GM18867 (cell line): ENCODE results near the gene FAM111A.
"Not testable (repeated sequence)": the region's sequence is repeated elsewhere in the genome, so short reads cannot be mapped to it uniquely, and the experiment has no call there.

Experiments
- ATAC-seq: cut with Tn5 transposase; IDR thresholded peaks from one replicate; pipeline ENCODE4 v1.9.1; 2021; ENCODE audit warnings: mild to moderate bottlenecking, moderate library complexity; ENCODE audit not compliant: unreplicated experiment

FAM111A gene

GRCh38 chr11:59142530-59143507 lies at the start of gene FAM111A:
FAM111A (plus strand) TSS chr11:59142856; CDS start chr11:59148873, 6,017 bp downstream.
- peak; percentile 79 for ATAC-seq

DNA sequence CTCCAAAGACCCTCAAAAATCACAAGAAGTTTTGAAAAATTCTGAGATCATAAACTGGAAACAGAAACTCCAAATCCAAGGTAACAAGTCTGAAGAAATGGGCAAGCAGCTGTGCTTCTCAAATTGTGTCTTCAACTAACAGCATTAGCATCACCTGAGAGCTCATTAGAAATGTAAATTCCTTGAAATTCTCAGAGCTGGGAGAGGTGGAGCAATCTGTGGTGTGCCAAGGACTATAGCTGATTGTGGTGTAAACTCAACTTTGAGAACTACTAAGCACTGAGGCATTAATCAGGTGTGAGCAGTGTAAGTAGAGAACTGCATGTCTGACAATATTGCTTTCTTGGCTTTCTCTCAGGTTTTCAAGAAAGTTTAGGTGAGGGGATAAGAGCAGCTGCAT lies 49.1 kb upstream of the FAM111A start:
- not testable (repeated sequence) for ATAC-seq

- ATAC-seq: peak; percentile 92
These were observed 47.4 kb upstream of the FAM111A start for GRCh38 chr11:59095225-59095624.

DNA sequence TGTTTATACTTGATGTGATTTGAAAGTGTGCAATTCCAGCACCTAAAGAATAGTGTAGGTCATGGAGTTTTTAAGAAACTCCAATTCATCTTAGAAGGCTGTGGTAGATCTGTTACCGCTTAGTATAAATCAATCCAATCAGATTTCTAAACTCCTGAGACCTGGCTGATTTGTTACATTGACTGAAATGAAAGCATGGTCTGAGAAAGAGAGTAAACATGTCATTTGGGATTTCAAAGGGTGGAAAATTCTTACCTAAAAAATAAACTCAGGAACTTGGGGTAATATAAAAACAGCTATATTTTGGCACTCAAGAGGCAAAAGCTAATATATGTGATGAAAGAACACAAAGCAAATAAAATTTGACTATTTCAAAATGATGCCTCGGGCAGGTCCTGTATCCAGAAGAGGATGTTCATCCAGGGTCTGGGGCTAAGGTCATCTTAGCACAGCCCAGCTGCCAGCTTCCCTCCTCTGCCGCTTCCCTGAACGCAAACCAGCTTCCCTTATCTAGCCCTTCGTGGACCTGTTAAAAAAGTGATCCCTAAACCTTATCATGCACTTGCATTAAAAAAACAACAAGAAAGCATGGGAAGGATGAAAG lies 46.6 kb upstream of the FAM111A start:
- not testable (repeated sequence) for ATAC-seq

DNA sequence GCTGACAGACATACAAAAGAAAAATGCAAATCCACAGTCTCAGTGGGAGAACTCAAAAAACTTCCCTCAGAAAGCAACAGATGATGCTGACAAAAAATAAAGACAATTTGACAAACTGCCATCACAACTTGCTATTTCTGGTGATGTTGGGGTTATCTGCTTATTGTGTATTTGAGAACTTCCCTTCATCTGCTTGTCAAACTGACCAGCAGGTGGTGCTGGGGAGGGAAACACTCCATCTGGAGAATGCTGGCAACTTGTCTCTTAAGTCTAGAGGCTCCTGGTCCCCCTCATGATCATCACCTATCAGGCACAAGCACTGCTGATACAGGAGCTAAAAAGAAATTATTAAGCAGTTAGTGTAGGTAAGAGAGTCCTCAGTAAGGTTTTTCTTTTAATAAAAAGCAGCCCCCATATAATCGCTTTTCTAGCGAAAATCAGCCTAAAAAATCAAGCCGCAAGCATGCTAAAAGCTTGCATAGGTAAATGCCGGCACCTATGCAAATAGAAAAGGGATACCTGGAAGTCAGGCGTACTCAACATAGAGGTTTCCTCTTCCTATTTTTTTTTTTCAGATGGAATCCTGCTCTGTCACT lies 45.4 kb upstream of the FAM111A start:
- ATAC-seq: peak; percentile 30

GRCh38 chr11:59097938-59098337 lies 44.7 kb upstream of the FAM111A start:
- ATAC-seq: peak; percentile 28

DNA sequence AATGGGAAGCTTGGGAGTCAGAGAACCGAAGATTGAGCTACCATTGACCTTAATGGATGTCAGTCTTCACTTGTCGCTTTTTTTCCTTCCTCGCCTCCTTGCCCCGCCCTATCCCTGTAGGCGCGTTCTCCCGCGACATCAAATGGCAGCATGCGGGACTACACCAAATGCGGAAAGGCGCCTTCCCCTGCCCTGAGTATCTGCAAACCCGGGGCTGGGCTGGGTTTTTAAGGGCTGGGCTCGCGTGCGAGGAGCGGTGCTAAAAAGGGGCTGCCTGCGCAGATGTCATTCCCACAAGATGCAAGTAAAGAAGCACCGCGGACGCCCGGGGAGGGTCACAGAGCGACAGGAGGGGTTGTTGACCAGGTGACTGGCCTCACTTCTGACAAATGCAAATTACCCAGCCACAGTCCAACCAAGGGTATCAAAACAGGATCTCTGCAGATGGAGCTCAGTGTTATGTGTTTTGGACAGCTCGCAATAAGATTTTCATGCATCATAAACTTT lies 40.3 kb upstream of the FAM111A start:
- ATAC-seq: peak; percentile 59

GRCh38 chr11:59106363-59107336 lies 36.0 kb upstream of the FAM111A start, which contains the start of gene FAM111B:
FAM111B (plus strand) TSS chr11:59107237; CDS start chr11:59109626, 2,389 bp downstream.
- peak; percentile 73 for ATAC-seq

DNA sequence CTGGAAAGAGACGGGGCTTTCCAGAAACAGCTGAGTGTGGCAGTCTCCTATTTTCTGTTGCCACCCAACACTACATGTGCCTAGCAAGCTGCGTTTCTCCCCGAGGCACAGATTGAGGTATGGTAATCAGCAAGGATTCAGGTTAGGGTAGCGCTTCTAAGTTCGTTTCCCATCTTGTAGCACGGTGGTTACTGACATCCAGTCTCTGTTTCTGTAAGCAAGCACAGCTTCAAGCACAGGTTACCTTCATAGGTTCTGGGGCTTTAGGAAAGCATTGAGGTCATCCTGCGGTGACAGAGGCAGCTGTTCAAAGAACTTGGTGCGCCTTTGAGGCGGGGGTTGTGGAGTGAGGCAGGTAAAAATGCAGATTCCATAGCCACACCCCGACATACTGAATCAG lies 34.9 kb upstream of the FAM111A start:
- ATAC-seq: peak; percentile 42

DNA sequence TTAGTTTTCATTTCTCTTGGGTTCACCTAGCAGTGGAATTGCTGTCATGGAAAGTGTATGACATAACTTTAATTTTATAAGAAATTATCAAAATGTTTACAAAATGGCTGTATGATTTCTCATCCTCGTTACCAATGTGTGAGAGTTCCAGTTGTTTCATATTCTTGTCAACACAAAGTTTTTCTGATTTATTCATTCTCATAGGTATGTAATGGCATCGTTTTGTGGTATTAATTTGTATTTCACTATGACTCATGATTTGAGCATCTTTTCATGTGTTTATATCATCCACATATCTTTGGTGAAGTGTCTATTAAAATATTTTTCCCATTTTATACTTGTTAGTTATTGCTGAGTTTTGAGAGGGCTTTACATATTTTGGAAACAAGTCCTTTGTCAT lies 30.2 kb upstream of the FAM111A start:
- ATAC-seq: no peak

GRCh38 chr11:59114344-59114743 lies 28.3 kb upstream of the FAM111A start:
- no peak for ATAC-seq

- ATAC-seq: no peak
These were observed 27.1 kb upstream of the FAM111A start for GRCh38 chr11:59115553-59115952.

- no peak for ATAC-seq
These were observed 24.9 kb upstream of the FAM111A start for GRCh38 chr11:59117774-59118173.

GRCh38 chr11:59119826-59120225 lies 22.8 kb upstream of the FAM111A start:
- no peak for ATAC-seq

GRCh38 chr11:59135648-59136461 lies 6.8 kb upstream of the FAM111A start:
- ATAC-seq: peak; percentile 96

- not testable (repeated sequence) for ATAC-seq
These were observed 6.1 kb upstream of the FAM111A start for GRCh38 chr11:59136551-59136950.

DNA sequence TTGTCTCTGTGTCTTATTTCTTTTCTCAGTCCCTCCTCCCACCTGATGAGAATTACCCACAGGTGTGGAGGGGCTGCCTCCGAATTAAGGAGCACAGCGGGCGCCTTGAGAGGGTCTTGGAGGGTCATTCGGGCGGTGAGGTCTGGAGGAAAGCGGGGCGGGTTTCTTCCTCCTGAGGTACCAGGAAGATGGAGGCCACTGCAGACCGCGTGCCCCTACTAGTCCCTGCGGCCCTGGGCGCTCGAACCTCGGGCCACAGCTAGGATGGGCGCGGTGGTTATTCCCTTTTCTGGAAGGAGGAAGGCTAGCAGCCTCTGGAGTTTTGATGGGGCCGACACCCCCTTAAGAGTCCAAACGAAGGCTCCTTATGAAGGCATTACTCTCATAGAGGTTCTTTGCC lies 5.5 kb upstream of the FAM111A start:
- no peak for ATAC-seq

DNA sequence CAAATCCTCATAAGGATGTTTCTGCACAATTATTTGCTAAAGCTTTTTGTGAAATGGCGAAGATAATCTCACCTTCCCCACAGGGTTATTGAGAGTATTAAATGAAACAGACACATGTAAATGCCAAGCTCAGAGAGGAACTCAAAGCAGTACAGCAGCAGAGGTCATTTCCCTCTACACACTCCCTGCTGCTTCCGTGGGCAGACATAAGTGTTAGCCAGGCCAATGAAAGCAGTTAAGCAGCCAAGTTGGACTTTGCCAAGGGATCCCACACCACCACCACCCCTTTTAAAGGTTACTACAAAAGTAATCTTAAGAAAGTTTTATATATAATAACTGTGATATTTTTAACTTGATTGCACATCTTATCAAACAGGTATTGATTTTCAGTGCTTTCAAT lies 4.0 kb upstream of the FAM111A start:
- ATAC-seq: no peak

DNA sequence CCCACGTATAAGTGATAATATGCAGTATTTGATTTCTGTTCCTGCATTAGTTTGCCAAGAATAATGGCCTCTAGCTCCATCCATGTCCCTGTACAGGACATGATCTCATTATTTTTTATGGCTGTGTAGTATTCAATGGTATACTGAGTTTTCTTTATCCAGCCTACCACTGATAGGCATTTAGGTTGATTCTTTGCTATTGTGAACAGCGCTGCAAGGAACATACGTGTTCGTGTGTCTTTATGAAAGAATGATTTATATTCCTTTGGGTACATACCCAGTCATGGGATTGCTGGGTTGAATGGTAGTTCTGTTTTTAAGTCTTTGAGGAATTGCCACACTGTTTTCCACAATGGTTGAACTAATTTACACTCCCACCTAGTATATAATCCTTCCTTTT lies 1.5 kb upstream of the FAM111A start:
- ATAC-seq: no peak
